HG03521 (cell line): ENCODE measurements around the gene PLXNA2.

Experiments used
- ATAC-seq: cut with Tn5 transposase; IDR thresholded peaks from one replicate; pipeline ENCODE4 v1.9.1; 2021; ENCODE audit warnings: mild to moderate bottlenecking, moderate library complexity; ENCODE audit not compliant: unreplicated experiment

Gene PLXNA2

DNA sequence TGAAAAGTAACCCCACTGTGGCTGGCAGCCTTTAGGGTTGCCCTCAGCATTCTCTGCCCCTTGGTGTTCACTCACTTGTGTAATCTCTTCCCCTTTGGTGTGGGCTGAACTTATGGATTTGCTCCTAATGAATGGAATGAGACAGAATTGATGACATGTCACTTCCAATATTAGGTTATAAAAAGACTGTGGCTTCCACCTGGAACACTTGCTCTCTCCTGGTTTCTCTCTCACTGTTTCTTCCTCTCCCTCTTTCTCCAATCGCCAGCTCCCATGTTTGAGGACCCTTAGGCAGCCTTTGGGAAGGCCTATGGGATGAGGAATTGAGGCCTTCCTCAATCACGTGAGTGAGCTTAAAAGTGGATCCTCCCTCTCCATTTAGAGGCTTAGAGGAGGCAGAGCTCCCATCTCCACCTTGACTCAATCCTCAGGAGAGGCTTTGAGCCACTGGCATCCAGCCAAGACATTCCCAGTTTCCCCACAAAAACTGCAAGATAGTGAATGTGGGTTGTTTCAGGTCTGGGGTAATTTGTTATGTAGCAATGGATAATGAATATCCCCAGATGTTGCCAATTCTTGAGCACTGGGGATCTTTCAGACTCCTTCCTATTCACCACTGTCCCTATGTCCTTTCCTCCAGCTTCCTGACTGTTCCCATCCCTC is 237.8 kb downstream of the PLXNA2 start:
- ATAC-seq, result no peak

DNA sequence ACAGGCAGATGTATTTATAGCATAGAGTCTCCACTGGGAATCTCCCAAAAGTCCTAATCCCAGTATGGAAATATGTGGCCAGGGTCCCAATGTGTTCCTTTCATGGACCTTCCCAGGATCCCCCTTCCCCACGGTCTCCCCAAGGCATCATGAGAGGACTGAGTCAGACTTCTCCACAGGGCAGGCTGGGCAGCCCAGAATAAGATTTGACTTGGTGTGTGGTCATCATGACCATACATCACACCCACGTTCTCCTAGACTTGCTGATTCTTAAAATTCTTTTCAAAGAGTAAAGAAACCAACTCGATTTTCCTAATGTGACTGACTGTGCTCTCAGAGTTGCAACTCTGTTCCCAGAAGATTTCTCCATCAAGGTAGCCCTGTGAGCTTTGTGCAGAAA is 239.3 kb downstream of the PLXNA2 start:
- no peak for ATAC-seq

DNA sequence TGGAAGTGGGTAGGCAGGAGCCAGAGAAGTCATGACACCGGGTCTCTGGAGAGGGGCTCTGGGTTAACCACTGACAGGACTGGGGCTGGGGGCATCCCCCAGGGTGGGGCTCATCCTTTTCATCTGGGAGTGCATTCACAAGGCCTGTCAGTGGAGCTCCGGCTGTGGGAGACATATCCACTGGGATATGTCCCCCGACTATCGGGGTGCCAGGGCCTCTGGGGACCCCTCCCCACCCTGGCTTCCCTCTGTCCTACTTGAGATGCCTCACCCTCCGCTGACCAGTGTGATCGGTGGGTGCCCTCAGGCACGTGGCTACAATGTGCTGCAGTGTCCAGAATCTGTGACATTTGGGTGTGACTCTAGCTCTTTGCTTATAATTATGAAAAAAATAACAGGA is 240.9 kb downstream of the PLXNA2 start:
- no peak for ATAC-seq

DNA sequence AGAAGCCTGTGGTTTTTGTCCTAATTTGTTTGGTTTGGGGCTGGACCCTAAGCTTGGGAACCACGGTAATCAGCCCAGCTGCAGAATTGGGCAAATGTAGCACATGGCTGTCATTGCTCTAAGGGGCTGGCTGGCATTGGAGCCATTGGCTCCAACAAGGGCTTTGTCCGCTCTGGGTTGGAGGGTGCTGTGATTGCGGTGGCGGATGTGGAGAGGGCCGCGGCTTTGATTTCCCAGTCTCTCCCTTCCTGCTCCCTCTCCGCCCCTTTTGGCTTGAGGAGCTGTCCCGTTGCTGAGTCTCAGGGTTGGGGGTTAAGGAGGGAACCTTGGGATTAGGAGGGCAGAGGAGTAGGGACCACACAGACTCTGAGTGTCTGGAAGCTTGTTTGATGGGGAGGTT is 241.5 kb downstream of the PLXNA2 start:
- no peak for ATAC-seq

DNA sequence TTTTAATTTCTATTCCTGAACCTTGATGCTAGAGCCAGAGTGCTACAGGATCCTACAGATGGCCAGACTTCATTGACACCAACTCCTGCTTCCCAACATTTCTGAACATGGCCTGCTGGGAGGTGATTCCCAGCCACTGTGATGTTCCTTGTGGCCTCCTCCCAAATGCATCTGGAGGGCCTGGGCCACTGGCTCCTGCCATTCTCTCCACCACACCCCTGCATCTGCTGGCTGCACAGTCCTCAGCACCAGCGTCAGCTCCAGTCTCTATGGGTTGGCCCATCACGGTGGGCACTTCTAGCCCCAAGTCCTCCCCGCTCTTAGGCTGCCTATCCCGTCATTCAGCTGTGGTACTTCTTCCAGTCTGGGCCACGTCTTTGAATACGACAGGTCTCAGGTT is 242.1 kb downstream of the PLXNA2 start:
- ATAC-seq, result no peak

DNA sequence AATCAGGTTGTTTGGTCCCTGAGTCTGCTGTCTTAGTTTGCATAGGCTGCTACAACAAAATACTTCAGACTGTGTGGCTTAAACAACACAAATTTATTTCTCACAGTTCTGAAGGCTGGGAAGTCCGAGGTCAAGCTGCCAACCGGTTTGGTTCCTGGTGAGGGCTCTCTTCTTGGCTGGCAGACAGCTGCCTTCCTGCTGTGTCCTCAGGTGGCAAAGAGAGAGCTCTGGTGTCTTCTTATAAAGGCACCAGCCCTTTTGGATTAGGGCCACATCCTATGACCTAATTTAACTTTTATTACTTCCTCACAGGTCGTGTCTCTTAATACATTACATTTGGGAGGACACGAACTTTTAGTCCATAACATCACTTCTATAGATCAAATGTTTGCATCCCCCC is 243.7 kb downstream of the PLXNA2 start:
- ATAC-seq, result no peak

DNA sequence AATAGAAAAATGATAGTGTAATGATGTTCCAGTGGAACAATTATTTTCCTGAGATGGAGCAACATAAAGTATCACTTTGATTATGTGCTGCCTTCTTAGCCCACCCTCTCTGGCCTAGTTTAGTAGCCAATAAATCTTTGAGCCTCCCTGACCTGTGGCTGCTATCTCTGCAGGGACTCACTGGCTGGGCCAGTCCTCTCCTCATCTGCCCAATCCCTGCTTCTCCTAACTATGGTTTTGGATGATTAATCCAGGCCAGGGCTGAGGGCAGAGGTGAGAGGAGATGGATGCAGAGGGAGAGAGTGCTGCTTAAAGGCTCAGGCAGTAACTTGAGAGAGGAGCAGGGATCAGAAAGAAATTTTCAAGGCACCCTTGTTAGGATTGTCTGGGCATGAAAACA is 244.2 kb downstream of the PLXNA2 start:
- ATAC-seq, result no peak

DNA sequence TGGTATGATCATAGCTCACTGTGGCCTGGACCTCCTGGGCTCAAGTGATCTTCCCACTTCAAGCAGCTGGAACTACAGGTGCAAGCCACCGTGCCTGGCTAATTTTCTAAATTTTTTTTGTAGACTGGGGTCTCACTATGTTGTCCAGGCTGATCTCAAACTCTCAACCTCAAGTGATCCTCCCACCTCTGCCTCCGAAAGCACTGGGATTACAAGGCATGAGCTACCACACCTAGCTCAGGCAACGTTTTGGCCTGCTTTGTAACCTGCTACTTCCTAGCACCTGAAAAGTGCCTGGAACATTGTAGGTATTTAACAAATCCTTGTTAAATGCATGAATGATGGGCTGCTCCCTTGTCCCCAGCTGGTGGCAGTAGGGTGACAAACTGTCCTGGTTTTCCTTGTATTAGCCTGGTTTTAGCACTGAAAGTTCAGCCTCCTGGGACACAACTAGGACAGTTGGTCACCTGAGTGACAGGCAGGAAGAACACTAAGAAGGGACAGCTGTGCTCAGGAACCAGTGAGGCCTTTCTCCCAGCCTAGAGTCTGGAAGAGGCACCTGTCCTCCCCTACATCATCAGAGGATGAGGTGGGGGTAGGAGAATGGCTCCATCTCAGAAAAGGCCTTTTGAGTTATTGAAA is 244.8 kb downstream of the PLXNA2 start:
- no peak for ATAC-seq

DNA sequence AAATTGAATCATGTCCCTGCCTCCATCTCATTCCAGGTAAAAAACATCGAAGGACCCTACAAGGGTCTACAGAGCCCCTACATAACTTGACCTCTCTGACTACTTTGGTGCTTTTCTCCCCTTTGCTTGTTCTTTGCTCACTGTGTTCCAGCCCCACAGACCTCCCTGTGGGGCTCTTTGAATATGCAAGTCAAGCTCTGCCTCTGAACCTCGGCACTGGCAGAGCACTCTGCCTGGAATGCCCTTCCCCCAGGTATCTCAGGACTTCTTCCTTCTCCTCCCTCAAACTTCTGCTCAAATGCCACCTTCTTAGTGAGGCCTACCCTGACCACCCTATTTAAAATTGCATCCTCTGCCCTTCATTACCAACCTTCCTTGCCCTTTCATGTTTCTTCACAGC is 245.5 kb downstream of the PLXNA2 start:
- no peak for ATAC-seq

DNA sequence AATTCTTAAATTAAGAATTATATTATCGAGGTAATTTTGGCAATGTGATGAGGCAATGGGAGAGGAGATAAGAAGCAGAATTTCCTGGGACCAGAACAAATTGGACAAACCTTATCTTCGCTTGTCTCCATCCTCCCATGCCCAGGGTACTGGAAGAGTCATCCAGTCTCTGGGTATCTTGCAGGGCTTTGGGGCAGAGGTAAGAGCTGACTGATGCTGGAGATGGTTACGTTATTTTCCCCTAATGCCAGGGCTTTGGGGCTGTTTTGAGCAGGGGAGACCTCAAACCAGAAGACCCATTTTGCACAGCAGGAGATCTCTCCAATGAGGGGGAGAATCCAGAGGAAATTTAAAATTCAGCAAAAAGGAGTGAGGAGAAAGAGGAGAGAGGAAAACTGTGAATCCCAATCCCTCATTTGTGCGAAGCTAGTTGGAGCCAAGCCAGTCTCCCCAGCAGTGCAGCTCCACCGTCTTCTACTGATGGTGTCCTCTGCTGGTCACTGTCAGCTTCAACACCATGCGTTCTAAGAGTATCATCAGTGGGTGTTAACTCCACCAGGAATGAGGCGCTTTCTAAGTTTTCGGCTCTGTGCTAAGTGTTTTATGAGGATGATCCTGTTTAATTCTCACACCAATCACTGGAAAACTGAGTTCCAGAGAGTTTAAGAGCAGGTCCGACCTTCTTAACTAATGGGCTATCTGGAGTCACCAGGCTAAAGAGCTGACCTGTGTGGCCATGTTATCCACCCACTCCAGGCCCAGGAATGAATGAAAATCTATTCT is 246.5 kb downstream of the PLXNA2 start:
- ATAC-seq, result peak; percentile 88

DNA sequence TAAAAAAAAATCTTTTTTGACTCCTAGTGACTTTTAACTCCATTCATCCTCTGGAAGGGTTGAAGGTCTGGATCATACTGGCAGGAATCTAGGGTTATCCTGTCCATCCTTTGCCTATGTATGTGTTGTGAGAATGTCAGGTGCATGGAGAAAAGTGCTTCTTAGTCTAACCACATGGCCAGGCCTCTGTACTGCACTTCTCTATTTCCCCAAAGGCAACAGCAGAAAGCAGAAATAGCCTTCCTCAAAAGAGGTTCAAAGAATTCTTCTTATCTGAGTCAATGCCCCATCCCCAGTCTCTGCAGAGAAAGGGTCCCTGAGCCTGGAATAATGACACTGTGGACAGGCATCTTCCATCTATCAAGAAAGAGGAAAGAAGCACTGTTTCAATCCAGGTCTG is 247.5 kb downstream of the PLXNA2 start:
- ATAC-seq, result no peak

DNA sequence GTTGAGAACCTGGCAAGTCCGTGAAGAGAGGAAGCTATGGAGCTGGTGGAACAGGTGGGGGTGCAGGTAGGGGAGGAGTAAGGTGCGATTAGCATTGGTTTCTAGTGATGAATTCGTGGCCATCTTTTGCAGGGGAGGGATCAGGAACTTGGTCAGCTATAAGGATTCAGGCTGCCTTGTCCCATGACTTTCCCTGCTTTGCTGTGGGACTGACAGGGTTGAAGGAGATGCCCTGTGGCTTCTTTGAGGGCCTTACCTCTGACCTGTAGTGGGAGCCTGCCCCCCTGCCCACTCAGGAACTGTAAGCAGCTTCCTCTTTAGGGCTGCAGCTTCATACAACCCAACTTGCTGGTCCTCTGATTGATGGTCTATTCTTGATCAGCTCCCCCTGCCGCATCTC is 248.6 kb downstream of the PLXNA2 start:
- no peak for ATAC-seq

DNA sequence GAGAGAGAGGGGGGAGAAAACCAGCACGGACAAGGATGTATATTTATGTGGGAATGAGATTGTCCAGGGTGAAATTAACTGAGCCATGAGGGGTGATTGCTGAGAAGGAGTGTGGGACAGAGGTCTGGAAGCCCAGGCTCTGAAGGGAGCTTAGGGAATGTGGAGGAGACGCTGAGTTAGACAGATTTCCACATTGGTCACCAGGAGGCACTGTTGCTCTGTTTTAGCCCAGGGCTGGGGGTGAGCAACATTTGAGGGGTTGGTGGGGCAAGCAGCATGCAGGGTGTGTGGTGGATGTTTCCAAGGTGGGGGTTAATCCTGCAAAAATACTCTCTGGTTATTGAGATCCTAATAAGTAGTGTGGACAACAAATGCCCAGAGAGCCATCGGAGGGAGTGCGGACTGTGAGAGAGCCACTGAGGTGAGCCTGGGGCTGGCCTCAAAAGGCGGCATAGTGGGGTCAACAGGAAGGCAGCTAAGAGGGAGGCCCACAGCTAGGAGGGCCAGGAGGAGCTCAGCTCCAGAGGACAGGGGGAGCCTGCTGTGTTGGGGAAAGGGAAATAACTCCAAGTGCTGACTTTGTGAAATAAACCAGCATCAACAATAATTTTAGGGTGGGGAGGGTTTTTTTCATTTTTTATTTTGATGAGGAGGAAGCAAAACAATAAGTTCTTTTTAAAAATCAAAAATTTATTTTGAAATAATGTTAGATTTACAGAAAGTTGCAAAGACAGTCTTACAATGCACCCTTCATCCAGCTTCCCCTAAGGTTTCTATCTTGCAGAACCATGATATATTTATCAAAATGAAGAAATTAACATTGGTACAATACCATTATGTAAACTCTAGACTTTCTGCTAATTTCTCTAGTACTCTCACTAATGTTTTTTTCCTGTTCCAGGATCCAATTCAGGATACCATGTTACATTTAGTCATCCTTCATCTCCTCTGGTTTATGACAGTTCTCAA is 250.4 kb downstream of the PLXNA2 start:
- ATAC-seq, result no peak

DNA sequence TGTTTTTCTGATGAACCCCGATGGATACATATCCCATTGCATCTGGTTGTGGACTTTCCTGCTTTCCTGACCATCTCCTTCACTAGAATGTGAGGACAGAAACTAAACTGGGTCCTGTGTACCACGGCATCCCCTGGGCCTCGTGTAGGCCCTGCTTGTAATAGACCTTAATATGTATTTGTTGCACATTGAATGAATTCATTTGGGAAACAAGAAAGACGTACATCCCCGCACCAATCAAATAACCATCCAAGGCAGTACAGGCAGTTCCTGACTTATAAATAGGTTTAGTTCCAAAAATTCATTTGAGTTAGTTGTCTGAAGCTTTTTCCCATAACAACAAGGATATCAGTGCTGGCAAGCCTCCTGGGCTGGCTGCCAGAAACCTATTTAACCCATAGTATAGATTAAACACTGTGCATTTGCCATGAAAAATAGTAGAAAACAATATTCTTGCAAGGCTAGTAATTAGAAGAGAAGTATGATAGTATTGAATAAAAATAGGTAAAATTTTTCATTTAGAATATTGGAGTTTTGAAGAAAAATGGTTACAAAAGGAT is 251.4 kb downstream of the PLXNA2 start:
- no peak for ATAC-seq

DNA sequence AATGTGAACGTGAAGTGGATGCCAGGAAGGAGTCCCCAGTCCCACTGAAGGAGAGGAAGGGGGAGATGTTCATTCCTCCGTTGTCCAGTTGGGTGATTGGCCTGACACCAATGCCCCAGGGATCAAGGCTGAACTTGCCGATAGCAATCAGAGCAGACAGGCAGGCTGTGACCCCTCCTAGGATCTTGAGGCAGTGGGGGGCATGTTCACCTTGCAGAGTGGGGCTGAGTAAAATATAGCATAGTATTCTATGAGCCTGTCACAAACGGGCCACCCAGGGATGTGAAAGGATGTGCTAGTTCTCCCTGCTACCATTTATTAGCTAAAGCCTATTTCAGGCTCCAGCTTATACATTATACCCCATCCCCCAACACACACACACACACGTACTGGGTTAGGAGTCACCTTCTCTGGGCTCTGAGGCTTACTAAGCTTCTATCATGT is 252.6 kb downstream of the PLXNA2 start:
- no peak for ATAC-seq

DNA sequence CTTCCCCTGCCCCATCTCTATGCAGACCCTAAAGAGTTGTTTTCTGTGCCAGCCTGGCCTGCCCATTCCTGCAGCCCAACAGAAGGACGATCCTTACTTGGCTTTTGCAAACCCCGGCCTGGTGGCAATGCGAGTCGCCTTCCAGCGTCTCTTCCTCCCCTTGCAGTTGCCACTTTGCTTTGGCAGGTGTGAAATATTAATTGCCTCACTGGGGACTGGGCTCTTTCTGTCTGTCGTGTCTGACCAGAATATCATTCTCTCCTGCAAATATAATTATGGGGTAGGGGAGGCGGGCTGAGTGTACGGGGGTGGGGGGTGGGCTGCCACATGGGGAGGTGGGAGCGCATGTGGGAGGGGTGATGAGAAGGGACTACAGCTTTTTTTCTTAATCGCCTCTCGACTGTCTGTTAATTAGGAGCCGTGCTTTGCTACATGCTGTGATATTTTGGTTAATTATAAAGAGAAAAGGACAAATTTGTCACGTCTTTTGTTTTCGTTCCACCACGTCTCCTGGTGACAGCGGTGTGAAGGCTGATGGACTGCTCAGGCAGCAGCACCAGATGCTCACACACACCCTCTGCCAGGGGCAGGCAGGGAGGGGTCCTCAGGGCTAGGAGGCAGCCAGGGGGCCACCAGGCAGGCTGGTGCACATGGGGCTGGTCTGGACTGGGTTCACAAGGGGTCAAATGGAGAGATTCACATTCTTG is 253.2 kb downstream of the PLXNA2 start:
- no peak for ATAC-seq

DNA sequence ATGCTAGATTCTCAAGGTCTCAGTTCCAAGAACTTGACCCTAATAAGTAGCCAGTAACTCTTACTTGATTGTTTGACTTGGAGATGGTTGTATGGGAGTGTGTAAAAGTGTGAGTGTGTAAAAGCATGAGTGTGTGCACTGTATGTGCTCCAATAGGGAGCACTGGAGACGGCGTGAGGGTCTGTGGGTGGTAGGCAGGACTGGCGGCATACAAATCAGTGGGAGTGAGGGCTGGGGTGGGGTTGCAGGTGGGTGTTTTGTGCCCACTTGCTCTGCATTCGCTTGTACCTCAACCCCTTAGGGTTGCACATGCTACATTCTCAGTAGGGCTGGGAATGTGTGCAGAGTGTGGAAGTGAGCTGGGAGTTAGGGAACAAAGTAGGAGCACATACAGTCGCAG is 253.7 kb downstream of the PLXNA2 start:
- ATAC-seq, result no peak

DNA sequence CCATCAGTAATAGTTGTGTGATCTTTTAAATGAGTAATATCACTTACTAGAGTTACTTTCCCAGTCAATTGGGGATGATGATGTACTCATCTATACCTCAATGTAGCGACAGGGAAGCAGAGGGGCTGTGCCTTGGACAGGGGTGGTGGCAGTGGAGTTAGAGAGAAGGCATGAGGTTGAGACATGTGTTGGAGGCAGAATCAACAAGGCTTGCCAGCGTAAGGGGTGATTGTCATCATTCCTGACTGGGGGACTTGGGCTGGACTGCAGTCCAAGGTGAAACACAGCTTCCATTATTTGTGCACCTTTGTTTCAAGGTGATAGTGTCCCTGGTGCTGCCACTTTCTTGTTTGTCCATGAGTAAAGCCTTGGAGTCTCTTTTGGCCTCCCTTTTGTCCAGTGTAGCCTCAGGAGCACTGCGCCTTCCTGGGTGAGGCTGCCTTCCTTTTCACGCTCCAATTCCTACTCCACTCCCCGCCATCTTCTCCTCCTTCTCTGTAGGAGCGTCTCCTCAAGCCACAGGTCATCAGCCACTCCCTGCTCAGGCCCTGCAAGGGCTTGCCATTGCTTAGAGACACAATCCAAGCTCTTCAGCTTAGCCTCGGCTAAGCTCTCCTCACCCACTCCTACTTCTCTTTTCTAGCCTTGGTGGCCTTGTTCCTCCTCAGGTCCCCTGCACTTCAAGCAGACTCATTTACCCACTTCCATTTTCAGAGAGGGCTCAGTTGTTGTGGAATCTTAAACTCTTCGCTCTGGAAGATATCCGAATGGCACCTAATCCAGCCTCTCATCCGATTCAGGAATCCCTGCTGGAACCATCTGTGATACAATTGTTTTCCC is 255.6 kb downstream of the PLXNA2 start:
- no peak for ATAC-seq

DNA sequence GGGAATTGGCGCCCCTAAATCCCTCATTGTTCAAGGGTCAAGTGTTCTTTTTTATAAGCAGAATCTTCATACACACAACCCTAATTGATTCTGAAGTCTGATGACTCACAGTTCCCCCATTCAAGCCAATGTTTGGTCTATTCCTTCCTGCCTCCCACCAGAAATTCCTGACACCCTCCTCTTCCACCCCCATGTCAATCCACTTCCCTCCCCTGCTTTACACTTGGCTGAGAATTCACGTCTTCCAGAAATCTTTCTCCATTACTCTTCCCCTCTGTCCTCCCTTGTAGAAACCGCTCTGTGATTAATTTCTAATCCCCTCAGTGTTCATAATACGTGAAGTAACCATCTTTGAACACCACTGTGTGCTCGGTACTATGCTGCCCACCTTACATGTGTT is 257.0 kb downstream of the PLXNA2 start:
- no peak for ATAC-seq
